HL-60/S4 treated with retinoic acid at 250 ng/mL for 4 days and 3 days (cell line): ENCODE data around the gene MAGI2.

Experiments used
- in situ Hi-C: fragments of 300-500 bp; cut with MboI; formaldehyde crosslinking; loops from 2 replicates; pipeline ENCODE4 v1.7.0; 2022; ENCODE audit warnings: low sequenced_read_pairs

Gene MAGI2

GRCh38 chr7:78842068-78842467 is 611.4 kb downstream of the MAGI2 start:
- in situ Hi-C loops = no loop called here

GRCh38 chr7:78835897-78836296 is 617.6 kb downstream of the MAGI2 start:
- in situ Hi-C loops = no loop called here

- in situ Hi-C loops = no loop called here
These were observed 625.1 kb downstream of the MAGI2 start for GRCh38 chr7:78828317-78828716.

- in situ Hi-C loops = no loop called here
These were observed 649.9 kb downstream of the MAGI2 start for GRCh38 chr7:78803501-78804127.

- in situ Hi-C loops = no loop called here
These were observed 659.4 kb downstream of the MAGI2 start for GRCh38 chr7:78794101-78794500.

- in situ Hi-C loops = no loop called here
These were observed 660.8 kb downstream of the MAGI2 start for GRCh38 chr7:78792624-78793023.

GRCh38 chr7:78792006-78792405 is 661.5 kb downstream of the MAGI2 start:
- in situ Hi-C loops = no loop called here

- in situ Hi-C loops = no loop called here
These were observed 665.0 kb downstream of the MAGI2 start for GRCh38 chr7:78788464-78788863.

- in situ Hi-C loops = no loop called here
These were observed 665.6 kb downstream of the MAGI2 start for GRCh38 chr7:78787854-78788253.

- in situ Hi-C loops = no loop called here
These were observed 667.4 kb downstream of the MAGI2 start for GRCh38 chr7:78786055-78786454.

GRCh38 chr7:78783179-78783962 is 670.1 kb downstream of the MAGI2 start:
- in situ Hi-C loops = no loop called here

GRCh38 chr7:78780560-78780959 is 672.9 kb downstream of the MAGI2 start:
- in situ Hi-C loops = no loop called here

- in situ Hi-C loops = no loop called here
These were observed 673.7 kb downstream of the MAGI2 start for GRCh38 chr7:78779788-78780187.

- in situ Hi-C loops = no loop called here
These were observed 675.6 kb downstream of the MAGI2 start for GRCh38 chr7:78777829-78778228.

- in situ Hi-C loops = no loop called here
These were observed 682.8 kb downstream of the MAGI2 start for GRCh38 chr7:78770422-78771410.

GRCh38 chr7:78769481-78770101 is 683.9 kb downstream of the MAGI2 start:
- in situ Hi-C loops = no loop called here

GRCh38 chr7:78768859-78769258 is 684.6 kb downstream of the MAGI2 start:
- in situ Hi-C loops = no loop called here

- in situ Hi-C loops = no loop called here
These were observed 687.3 kb downstream of the MAGI2 start for GRCh38 chr7:78765943-78766729.

- in situ Hi-C loops = no loop called here
These were observed 688.9 kb downstream of the MAGI2 start for GRCh38 chr7:78764571-78764970.

- in situ Hi-C loops = no loop called here
These were observed 690.8 kb downstream of the MAGI2 start for GRCh38 chr7:78762625-78763024.
